WTC11 (cell line): ENCODE data around the gene PRR14. TPM values are rescaled to one million over a fixed set of nuclear protein-coding genes. Genes with fewer than 3 reads are reported as not detected.

Experiments used
- ATAC-seq: fragments of 200-7000 bp; cut with Tn5 transposase; 2 replicates; pipeline ENCODE4 v1.10.0; 2021; ENCODE audit warnings: mild to moderate bottlenecking, moderate library complexity
- CTCF ChIA-PET: fragments of 300-600 bp; sonication (Branson Sonifier 250); formaldehyde crosslinking; loops from one replicate; lab custom pipeline; 2021; ENCODE audit warnings: antibody characterized with exemption; lab: Charles Lee
- POLR2A ChIA-PET: fragments of 350-600 bp; sonication (Branson Sonifier 250); formaldehyde crosslinking; loops from one replicate; lab custom pipeline; 2021; ENCODE audit warnings: antibody characterized with exemption; lab: Charles Lee
- DNase-seq: peaks from one replicate; pipeline ENCODE4 v3.0.0; 2021; ENCODE audit warnings: low spot score
- H3K27ac Mint-ChIP-seq: 2 replicates; pipeline ENCODE4 v1.8.0; 2021; ENCODE audit warnings: mixed read lengths
- H3K27me3 Mint-ChIP-seq: 2 replicates; pipeline ENCODE4 v1.8.0; 2021; ENCODE audit warnings: low read depth, mild to moderate bottlenecking, moderate library complexity, mixed read lengths
- H3K36me3 Mint-ChIP-seq: 2 replicates; pipeline ENCODE4 v1.8.0; 2021; ENCODE audit warnings: mixed read lengths
- H3K4me1 Mint-ChIP-seq: 2 replicates; pipeline ENCODE4 v1.8.0; 2022; ENCODE audit warnings: mixed read lengths
- H3K4me3 Mint-ChIP-seq: 2 replicates; pipeline ENCODE4 v1.8.0; 2021; ENCODE audit warnings: mild to moderate bottlenecking, moderate library complexity, mixed read lengths
- H3K9me3 Mint-ChIP-seq: 2 replicates; pipeline ENCODE4 v1.8.0; 2021; ENCODE audit warnings: mixed read lengths
- ATF1 ChIP-seq: sonication (generic); formaldehyde crosslinking; IDR thresholded peaks from 2 replicates; pipeline ENCODE4 v1.8.1; 2023; ENCODE audit warnings: mild to moderate bottlenecking, moderate library complexity, missing genetic modification reagents
- CDX4 ChIP-seq: fragments of 250-450 bp; sonication (Bioruptor Pico); IDR thresholded peaks from 2 replicates; pipeline ENCODE4 v1.9.0; 2021; ENCODE audit warnings: moderate library complexity, mild to moderate bottlenecking, inconsistent platforms, borderline replicate concordance
- CREB1 ChIP-seq: sonication (generic); formaldehyde crosslinking; IDR thresholded peaks from 2 replicates; pipeline ENCODE4 v1.8.0; 2023; ENCODE audit warnings: mild to moderate bottlenecking, missing genetic modification reagents
- EMX1 ChIP-seq: fragments of 250-450 bp; sonication (Bioruptor Pico); IDR thresholded peaks from 2 replicates; pipeline ENCODE4 v1.8.0; 2021; ENCODE audit warnings: mild to moderate bottlenecking
- ESRRA ChIP-seq: sonication (generic); formaldehyde crosslinking; IDR thresholded peaks from 2 replicates; pipeline ENCODE4 v1.8.1; 2022; ENCODE audit warnings: mild to moderate bottlenecking, missing genetic modification reagents, borderline replicate concordance
- GRHL2 ChIP-seq: fragments of 250-450 bp; sonication (Bioruptor Pico); IDR thresholded peaks from 2 replicates; pipeline ENCODE4 v1.8.0; 2022; ENCODE audit warnings: mild to moderate bottlenecking, moderate library complexity; ENCODE audit not compliant: insufficient replicate concordance, severe bottlenecking
- HMGA2 ChIP-seq: fragments of 250-450 bp; sonication (Bioruptor Pico); IDR thresholded peaks from 2 replicates; pipeline ENCODE4 v1.4.0; 2021; ENCODE audit warnings: mild to moderate bottlenecking, moderate library complexity
- HMGXB4 ChIP-seq: sonication (generic); formaldehyde crosslinking; IDR thresholded peaks from 2 replicates; pipeline ENCODE4 v1.8.1; 2023; ENCODE audit warnings: mild to moderate bottlenecking, moderate library complexity, missing genetic modification reagents
- MAX ChIP-seq: sonication (generic); formaldehyde crosslinking; IDR thresholded peaks from 2 replicates; pipeline ENCODE4 v1.8.0; 2022; ENCODE audit warnings: mild to moderate bottlenecking, missing genetic modification reagents
- NR3C1 ChIP-seq: sonication (generic); formaldehyde crosslinking; conservative IDR thresholded peaks from 2 replicates; pipeline ENCODE4 v1.8.1; 2023; ENCODE audit warnings: low read depth, mild to moderate bottlenecking, missing genetic modification reagents
- SOX15 ChIP-seq: fragments of 250-450 bp; sonication (Bioruptor Pico); IDR thresholded peaks from 2 replicates; pipeline ENCODE4 v1.9.0; 2021; ENCODE audit warnings: mild to moderate bottlenecking
- SP1 ChIP-seq: sonication (generic); formaldehyde crosslinking; conservative IDR thresholded peaks from 2 replicates; pipeline ENCODE4 v1.8.1; 2022; ENCODE audit warnings: missing genetic modification reagents
- STAT6 ChIP-seq: sonication (generic); formaldehyde crosslinking; conservative IDR thresholded peaks from 2 replicates; pipeline ENCODE4 v1.8.1; 2023; ENCODE audit warnings: mild to moderate bottlenecking, low read depth, missing genetic modification reagents, moderate library complexity
- ZMAT4 ChIP-seq: fragments of 250-450 bp; sonication (Bioruptor Pico); IDR thresholded peaks from 2 replicates; pipeline ENCODE4 v1.9.0; 2021; ENCODE audit warnings: mild to moderate bottlenecking
- ZNF232 ChIP-seq: sonication (generic); formaldehyde crosslinking; IDR thresholded peaks from 2 replicates; pipeline ENCODE4 v1.8.0; 2022; ENCODE audit warnings: mild to moderate bottlenecking, missing genetic modification reagents
- ZNF281 ChIP-seq: sonication (generic); formaldehyde crosslinking; IDR thresholded peaks from 2 replicates; pipeline ENCODE4 v1.8.0; 2023; ENCODE audit warnings: mild to moderate bottlenecking, missing genetic modification reagents
- ZNF317 ChIP-seq: sonication (generic); formaldehyde crosslinking; IDR thresholded peaks from 2 replicates; pipeline ENCODE4 v1.8.1; 2023; ENCODE audit warnings: low read depth, mild to moderate bottlenecking, moderate library complexity, missing genetic modification reagents, borderline replicate concordance
- total RNA-seq: library from RNA; stranded (reverse); gene quantifications from 3 replicates; pipeline ENCODE4 v1.2.3, GENCODE V29; 2021
- TF ChIP-seq, protein P1 (sequence below): sonication (generic); formaldehyde crosslinking; conservative IDR thresholded peaks from 2 replicates; pipeline ENCODE4 v1.8.1; 2022; ENCODE audit warnings: mild to moderate bottlenecking, missing genetic modification reagents
- TF ChIP-seq, protein P2 (sequence below): sonication (generic); formaldehyde crosslinking; IDR thresholded peaks from 2 replicates; pipeline ENCODE4 v1.8.1; 2022; ENCODE audit warnings: mild to moderate bottlenecking, missing genetic modification reagents, moderate library complexity, borderline replicate concordance

The PRR14 gene
- total RNA-seq, 1 experiment from 2014 or later, result 21.9 TPM

GRCh38 chr16:30655815-30656347 lies 5.1 kb downstream of the PRR14 start (continued):
- no peak for TF ChIP-seq NR3C1 (CRISPR knock-in tag)
- TF ChIP-seq, protein P1, sequence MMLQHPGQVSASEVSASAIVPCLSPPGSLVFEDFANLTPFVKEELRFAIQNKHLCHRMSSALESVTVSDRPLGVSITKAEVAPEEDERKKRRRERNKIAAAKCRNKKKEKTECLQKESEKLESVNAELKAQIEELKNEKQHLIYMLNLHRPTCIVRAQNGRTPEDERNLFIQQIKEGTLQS, result no peak

DNA sequence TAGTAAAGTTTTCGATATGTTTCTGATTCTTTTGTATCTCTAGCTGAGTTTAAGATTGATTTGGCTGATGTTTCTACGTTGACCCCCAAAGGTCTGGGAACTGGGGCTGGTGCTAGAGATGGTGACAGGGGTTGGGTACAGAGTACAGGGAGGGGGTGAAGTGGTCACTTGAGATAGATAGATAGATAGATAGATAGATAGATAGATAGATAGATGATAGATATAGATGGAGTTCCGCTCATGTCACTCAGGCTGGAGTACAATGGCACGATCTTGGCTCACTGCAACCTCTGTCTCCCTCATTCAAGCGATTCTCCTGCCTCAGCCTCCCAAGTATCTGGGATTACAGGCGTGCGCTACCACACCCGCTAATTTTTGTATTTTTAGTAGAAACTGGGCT lies 5.6 kb downstream of the PRR14 start:
- no peak overlapping the region for H3K27ac Mint-ChIP-seq
- peaks cover 38% of the 10 kb centered on the region for H3K27me3 Mint-ChIP-seq
- H3K9me3 Mint-ChIP-seq, result no peaks in the 10 kb centered on the region
- TF ChIP-seq HMGA2, result no peak
- TF ChIP-seq ZNF281 (CRISPR knock-in tag), result no peak
- DNase-seq, result no peak
- H3K4me1 Mint-ChIP-seq, result peaks cover 22% of the 10 kb centered on the region
- H3K36me3 Mint-ChIP-seq, result peaks cover 8% of the 10 kb centered on the region
- no peak overlapping the region for H3K4me3 Mint-ChIP-seq
- ChIA-PET POLR2A (no interaction called here), CTCF (interaction anchor here (1.2 to 1.3 kb wide), 4 partner anchors 19 to 121 kb away, joined by 3 to 5 read pairs (median 3); no protein-coding TSS in a partner anchor)
- ATAC-seq, result no peak

DNA sequence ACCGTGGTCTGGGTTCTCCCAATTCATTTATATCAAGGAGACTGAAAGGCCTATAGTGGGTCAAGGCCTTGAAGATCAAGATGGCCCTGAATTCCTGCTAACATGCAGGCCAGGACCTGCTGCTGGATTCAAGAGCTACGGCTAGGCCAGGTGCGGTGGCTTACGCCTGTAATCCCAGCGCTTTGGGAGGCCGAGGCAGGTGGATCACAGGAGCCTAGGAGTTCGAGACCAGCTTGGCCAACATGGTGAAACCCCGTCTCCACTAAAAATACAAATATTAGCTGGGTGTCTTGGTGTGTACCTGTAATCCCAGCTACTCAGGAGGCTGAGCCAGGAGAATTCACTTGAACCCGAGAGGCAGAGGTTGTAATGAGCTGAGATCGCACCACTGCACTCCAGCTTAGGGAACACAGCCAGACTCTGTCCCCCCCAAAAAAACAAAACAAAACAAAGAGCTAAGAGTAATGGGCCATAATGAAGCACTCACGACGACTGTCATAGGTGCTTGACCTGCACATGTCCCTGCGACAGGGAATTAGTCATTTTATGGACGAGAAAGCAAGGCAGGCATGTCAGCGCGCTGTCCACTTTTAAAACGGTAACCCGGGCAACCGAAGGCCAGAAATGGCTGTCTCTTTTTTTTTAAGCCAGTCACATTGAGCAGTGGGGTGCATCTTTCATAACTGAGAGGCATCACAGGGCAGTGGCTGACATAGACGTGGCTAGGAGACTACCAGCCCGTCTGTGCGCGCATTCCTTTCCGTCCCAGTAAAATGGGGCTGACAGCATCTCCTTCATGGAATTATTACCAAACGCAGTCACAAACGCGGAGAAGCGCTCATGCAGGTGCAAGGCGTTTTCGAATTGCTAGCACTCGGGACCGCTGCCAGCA lies 6.5 kb downstream of the PRR14 start:
- POLR2A ChIA-PET, result no interaction called here
- H3K9me3 Mint-ChIP-seq, result no peaks in the 10 kb centered on the region
- ATAC-seq, result no peak
- TF ChIP-seq STAT6 (CRISPR knock-in tag), result no peak
- TF ChIP-seq SP1, result no peak
- TF ChIP-seq GRHL2 (CRISPR knock-in tag), result no peak
- TF ChIP-seq, protein P2, sequence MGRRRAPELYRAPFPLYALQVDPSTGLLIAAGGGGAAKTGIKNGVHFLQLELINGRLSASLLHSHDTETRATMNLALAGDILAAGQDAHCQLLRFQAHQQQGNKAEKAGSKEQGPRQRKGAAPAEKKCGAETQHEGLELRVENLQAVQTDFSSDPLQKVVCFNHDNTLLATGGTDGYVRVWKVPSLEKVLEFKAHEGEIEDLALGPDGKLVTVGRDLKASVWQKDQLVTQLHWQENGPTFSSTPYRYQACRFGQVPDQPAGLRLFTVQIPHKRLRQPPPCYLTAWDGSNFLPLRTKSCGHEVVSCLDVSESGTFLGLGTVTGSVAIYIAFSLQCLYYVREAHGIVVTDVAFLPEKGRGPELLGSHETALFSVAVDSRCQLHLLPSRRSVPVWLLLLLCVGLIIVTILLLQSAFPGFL (CRISPR knock-in tag), result no peak
- no peak for TF ChIP-seq CDX4
- no peak for TF ChIP-seq EMX1
- TF ChIP-seq SOX15 (CRISPR knock-in tag), result no peak
- TF ChIP-seq ESRRA (CRISPR knock-in tag), result no peak
- no peak for TF ChIP-seq CREB1
- TF ChIP-seq ZMAT4 (CRISPR knock-in tag), result no peak
- TF ChIP-seq HMGXB4 (CRISPR knock-in tag), result no peak
- no peak for TF ChIP-seq ATF1 (CRISPR knock-in tag)
- no peak for TF ChIP-seq HMGA2
- no peak for TF ChIP-seq ZNF317 (CRISPR knock-in tag)
- no peak for TF ChIP-seq ZNF232 (CRISPR knock-in tag)
- no peak for TF ChIP-seq MAX (CRISPR knock-in tag)

More for the DNA sequence above, 6.5 kb downstream of the PRR14 start:
- Mint-ChIP-seq H3K27me3 (peaks cover 38% of the 10 kb centered on the region), H3K4me3 (peak overlapping the region; percentile 74), H3K27ac (no peak overlapping the region), H3K36me3 (peaks cover 8% of the 10 kb centered on the region), H3K4me1 (peaks cover 16% of the 10 kb centered on the region)
- no peak for DNase-seq
- CTCF ChIA-PET, result interaction anchor here (1.0 to 1.3 kb wide), 4 partner anchors 19 to 227 kb away, joined by 3 to 5 read pairs (median 3); partner anchors contain the start of gene DCTPP1
